Sigmoid colon (tissue), 4 donors: Measurements from ENCODE around the gene PDZD4.

Experiments used
- POLR2A ChIP-seq, 2 donors: fragments of 450-650 bp; IDR thresholded peaks; one replicate each; pipeline ENCODE4 v1.6.1; 2016; ENCODE audit warnings: antibody characterized with exemption in 2 of 2, mild to moderate bottlenecking in 2 of 2, moderate library complexity in 2 of 2
- POLR2AphosphoS5 ChIP-seq, 4 donors: sonication (generic); formaldehyde crosslinking; IDR thresholded peaks; one replicate each; pipeline ENCODE4 v1.6.1; 2017; ENCODE audit warnings: antibody characterized with exemption in 4 of 4

GRCh38 chrX:153877571-153878261, 47.4 kb upstream of the PDZD4 start:
- no peak for TF ChIP-seq POLR2A (IDR thresholded peaks at IDR 0.05)
- TF ChIP-seq POLR2AphosphoS5 (IDR thresholded peaks at IDR 0.05), result no peak
